IgD-negative memory B cell (primary cell): ENCODE measurements around the gene SELENOO. TPM values are rescaled to one million over a fixed set of nuclear protein-coding genes. Genes with fewer than 3 reads are reported as not detected.
"Not testable (repeated sequence)": the region's sequence is repeated elsewhere in the genome, so short reads cannot be mapped to it uniquely, and the experiment has no call there.

Experiments
- H3K27ac Mint-ChIP-seq, 3 donors: one replicate each; pipeline ENCODE4 v1.8.0; 2020 to 2022; ENCODE audit warnings: mild to moderate bottlenecking in 3 of 3, mixed read lengths in 3 of 3, moderate library complexity in 1 of 3
- H3K27me3 Mint-ChIP-seq: one replicate; pipeline ENCODE4 v1.8.0; 2021; ENCODE audit warnings: mixed read lengths
- H3K36me3 Mint-ChIP-seq: one replicate; pipeline ENCODE4 v1.8.0; 2020; ENCODE audit warnings: mild to moderate bottlenecking, mixed read lengths
- H3K4me1 Mint-ChIP-seq, 3 donors: one replicate each; pipeline ENCODE4 v1.8.0; 2020 to 2022; ENCODE audit warnings: mixed read lengths in 3 of 3, mild to moderate bottlenecking in 1 of 3
- H3K4me3 Mint-ChIP-seq, 4 donors: one replicate each; pipeline ENCODE4 v1.8.0; 2020 to 2022; ENCODE audit warnings: mild to moderate bottlenecking in 4 of 4, mixed read lengths in 4 of 4, moderate library complexity in 3 of 4
- H3K9me3 Mint-ChIP-seq, 3 donors: one replicate each; pipeline ENCODE4 v1.8.0; 2020 to 2021; ENCODE audit warnings: mixed read lengths in 3 of 3, mild to moderate bottlenecking in 1 of 3
- polyA plus RNA-seq: library from polyadenylated mRNA; unstranded; fragments of 300-500 nt; fragmentation: Illumina TruSeq; gene quantifications from one replicate; pipeline ENCODE4 v1.2.3, GENCODE V29; 2021

The SELENOO gene
- polyA plus RNA-seq, 1 donor from 2014 or later: 2.3 TPM

- peak overlapping the region in 2 of 3 donors; percentile 60 to 82 for H3K27ac Mint-ChIP-seq
- H3K27me3 Mint-ChIP-seq: no peaks in the 10 kb centered on the region
- H3K36me3 Mint-ChIP-seq: peaks cover 2% of the 10 kb centered on the region
- H3K9me3 Mint-ChIP-seq: no peaks in the 10 kb centered on the region
- H3K4me1 Mint-ChIP-seq: peaks cover 6 to 11% (median 11%) of the 10 kb centered on the region in 3 donors
- H3K4me3 Mint-ChIP-seq: peak overlapping the region in 1 of 4 donors; percentile 55
Measured at GRCh38 chr22:50197856-50198623, 2.8 kb upstream of the SELENOO start.

- H3K4me1 Mint-ChIP-seq: peaks cover 10 to 11% (median 10%) of the 10 kb centered on the region in 3 donors
- peaks cover 2% of the 10 kb centered on the region for H3K36me3 Mint-ChIP-seq
- no peaks in the 10 kb centered on the region for H3K27me3 Mint-ChIP-seq
- no peak overlapping the region for H3K4me3 Mint-ChIP-seq
- H3K9me3 Mint-ChIP-seq: no peaks in the 10 kb centered on the region
- H3K27ac Mint-ChIP-seq: peak overlapping the region in 1 of 3 donors; percentile 81
Measured at GRCh38 chr22:50198624-50199017, 2.2 kb upstream of the SELENOO start.

GRCh38 chr22:50199251-50199721, 1.5 kb upstream of the SELENOO start:
- H3K27me3 Mint-ChIP-seq: no peaks in the 10 kb centered on the region
- peaks cover 10 to 13% (median 11%) of the 10 kb centered on the region in 3 donors for H3K4me1 Mint-ChIP-seq
- peak overlapping the region; percentile 80 to 81 (median 81) for H3K27ac Mint-ChIP-seq
- no peaks in the 10 kb centered on the region for H3K9me3 Mint-ChIP-seq
- peak overlapping the region; percentile 71 to 90 (median 80) for H3K4me3 Mint-ChIP-seq
- peaks cover 2% of the 10 kb centered on the region for H3K36me3 Mint-ChIP-seq

GRCh38 chr22:50199829-50200460, 866 bp upstream of the SELENOO start:
- Mint-ChIP-seq H3K4me3 (peak overlapping the region; percentile 71 to 90 (median 80)), H3K36me3 (peaks cover 2% of the 10 kb centered on the region), H3K9me3 (no peaks in the 10 kb centered on the region), H3K27ac (peak overlapping the region; percentile 80 to 81 (median 81)), H3K4me1 (peaks cover 12 to 13% (median 12%) of the 10 kb centered on the region in 3 donors), H3K27me3 (no peaks in the 10 kb centered on the region)

GRCh38 chr22:50201191-50202129, 649 bp downstream of the SELENOO start:
- Mint-ChIP-seq H3K4me1 (peaks cover 10 to 13% (median 12%) of the 10 kb centered on the region in 3 donors), H3K27ac (peak overlapping the region; percentile 13 to 94 (median 91)), H3K4me3 (peak overlapping the region; percentile 85 to 94 (median 88)), H3K36me3 (peaks cover 2% of the 10 kb centered on the region), H3K9me3 (no peaks in the 10 kb centered on the region), H3K27me3 (no peaks in the 10 kb centered on the region)

GRCh38 chr22:50202130-50202666, 1.4 kb downstream of the SELENOO start:
- Mint-ChIP-seq H3K36me3 (peaks cover 2% of the 10 kb centered on the region), H3K4me3 (peak overlapping the region; percentile 85 to 94 (median 88)), H3K27ac (peak overlapping the region; percentile 13 to 94 (median 91)), H3K4me1 (peaks cover 10 to 13% (median 12%) of the 10 kb centered on the region in 3 donors), H3K9me3 (no peaks in the 10 kb centered on the region), H3K27me3 (no peaks in the 10 kb centered on the region)

- Mint-ChIP-seq H3K36me3 (no peaks in the 10 kb centered on the region), H3K27me3 (no peaks in the 10 kb centered on the region), H3K4me1 (peaks cover 13 to 19% (median 15%) of the 10 kb centered on the region in 3 donors), H3K9me3 (no peaks in the 10 kb centered on the region), H3K4me3 (peak overlapping the region in 1 of 4 donors; percentile 90), H3K27ac (peak overlapping the region in 1 of 3 donors; percentile 56)
Measured at GRCh38 chr22:50203288-50203687, 2.5 kb downstream of the SELENOO start.

- Mint-ChIP-seq H3K36me3 (no peaks in the 10 kb centered on the region), H3K4me1 (peaks cover 14 to 16% (median 15%) of the 10 kb centered on the region in 3 donors), H3K27me3 (no peaks in the 10 kb centered on the region), H3K9me3 (no peaks in the 10 kb centered on the region), H3K4me3 (peak overlapping the region in 1 of 4 donors; percentile 7), H3K27ac (peak overlapping the region in 1 of 3 donors; percentile 17)
Measured at GRCh38 chr22:50204571-50204970, 3.8 kb downstream of the SELENOO start.

GRCh38 chr22:50204998-50205397, 4.2 kb downstream of the SELENOO start:
- Mint-ChIP-seq H3K4me3 (peak overlapping the region in 2 of 4 donors; percentile 1 to 7), H3K27ac (peak overlapping the region in 2 of 3 donors; percentile 17 to 70), H3K4me1 (peaks cover 18 to 19% (median 19%) of the 10 kb centered on the region in 3 donors)
- not testable (repeated sequence) for H3K9me3 Mint-ChIP-seq, H3K27me3 Mint-ChIP-seq, H3K36me3 Mint-ChIP-seq

- H3K27me3 Mint-ChIP-seq: no peaks in the 10 kb centered on the region
- H3K9me3 Mint-ChIP-seq: no peaks in the 10 kb centered on the region
- no peaks in the 10 kb centered on the region for H3K36me3 Mint-ChIP-seq
- no peak overlapping the region for H3K4me3 Mint-ChIP-seq
- no peak overlapping the region for H3K27ac Mint-ChIP-seq
- peaks cover 19 to 20% (median 19%) of the 10 kb centered on the region in 3 donors for H3K4me1 Mint-ChIP-seq
Measured at GRCh38 chr22:50205781-50206569, 5.2 kb downstream of the SELENOO start.

GRCh38 chr22:50206599-50206998, 5.8 kb downstream of the SELENOO start:
- Mint-ChIP-seq H3K4me1 (peaks cover 19 to 20% (median 19%) of the 10 kb centered on the region in 3 donors), H3K4me3 (no peak overlapping the region), H3K27me3 (no peaks in the 10 kb centered on the region), H3K36me3 (no peaks in the 10 kb centered on the region), H3K9me3 (no peaks in the 10 kb centered on the region), H3K27ac (no peak overlapping the region)

GRCh38 chr22:50207383-50208140, 6.8 kb downstream of the SELENOO start:
- Mint-ChIP-seq H3K4me1 (peaks cover 13 to 17% (median 15%) of the 10 kb centered on the region in 3 donors), H3K27me3 (no peaks in the 10 kb centered on the region), H3K36me3 (no peaks in the 10 kb centered on the region), H3K4me3 (peak overlapping the region in 2 of 4 donors; percentile 27 to 30), H3K9me3 (no peaks in the 10 kb centered on the region), H3K27ac (peak overlapping the region; percentile 71 to 96 (median 82))

- H3K36me3 Mint-ChIP-seq: no peaks in the 10 kb centered on the region
Measured at GRCh38 chr22:50208430-50208938, 7.7 kb downstream of the SELENOO start.

More at GRCh38 chr22:50208430-50208938, 7.7 kb downstream of the SELENOO start:
- no peaks in the 10 kb centered on the region for H3K9me3 Mint-ChIP-seq
- no peaks in the 10 kb centered on the region for H3K27me3 Mint-ChIP-seq
- peak overlapping the region in 2 of 3 donors; percentile 74 to 82 for H3K27ac Mint-ChIP-seq
- H3K4me3 Mint-ChIP-seq: peak overlapping the region in 2 of 4 donors; percentile 21 to 30
- peaks cover 10 to 17% (median 15%) of the 10 kb centered on the region in 3 donors for H3K4me1 Mint-ChIP-seq
